ENCODE data around the gene UROC1.

Gene UROC1

DNA sequence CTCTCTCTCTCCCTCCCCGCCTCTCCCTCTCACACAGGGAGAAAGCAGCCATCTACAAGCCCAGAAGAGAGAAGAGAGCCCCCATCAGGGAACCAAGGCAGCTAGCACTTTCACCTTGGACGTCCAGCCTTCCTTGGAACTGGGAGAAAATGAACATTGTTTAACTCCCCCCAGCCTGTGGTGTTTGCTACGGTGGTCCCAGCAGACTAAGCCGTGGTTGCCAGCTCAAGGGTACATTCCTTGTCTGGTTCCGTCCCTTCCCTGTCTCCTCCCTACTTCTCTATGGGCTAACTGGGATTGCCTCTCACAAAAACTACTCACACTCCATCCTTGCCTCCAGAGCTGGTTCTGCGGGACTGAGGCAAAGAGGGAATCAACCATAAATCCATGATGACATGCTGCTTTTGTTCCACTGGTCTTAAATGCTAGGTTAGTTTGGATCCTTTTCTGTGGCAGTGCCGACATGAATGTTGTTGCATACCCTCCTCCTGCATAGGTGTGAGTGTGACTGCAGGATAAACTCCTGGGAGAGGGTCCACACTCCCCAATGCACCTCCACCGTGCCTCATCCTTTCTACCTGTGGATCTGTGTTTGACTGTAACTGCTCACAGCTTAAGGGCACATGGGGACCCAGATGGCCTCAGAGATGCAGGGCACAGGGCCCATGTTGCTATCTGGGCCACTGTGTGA is 29.1 kb upstream of the UROC1 start:
- Histone ChIP-seq H3K27ac (ENCODE audit: low read depth in 2 of 2, low read length in 2 of 2) (no peak overlapping the region), H3K4me3 (ENCODE audit: low read length in 2 of 2) (no peak overlapping the region), H3K27me3 (ENCODE audit: control insufficient read depth in 2 of 2, insufficient read depth in 2 of 2, low read length in 2 of 2) (no peaks in the 10 kb centered on the region), H3K9ac (ENCODE audit: low read depth in 1 of 2, low read length in 2 of 2) (no peak overlapping the region), H3K9me3 (ENCODE audit: control insufficient read depth in 2 of 2, low read length in 2 of 2) (no peaks in the 10 kb centered on the region), H3K4me1 (ENCODE audit: control insufficient read depth in 2 of 2, insufficient read depth in 2 of 2, low read length in 2 of 2) (no peaks in the 10 kb centered on the region), H3K36me3 (ENCODE audit: control insufficient read depth in 2 of 2, insufficient read depth in 2 of 2, low read length in 2 of 2) (no peaks in the 10 kb centered on the region)

DNA sequence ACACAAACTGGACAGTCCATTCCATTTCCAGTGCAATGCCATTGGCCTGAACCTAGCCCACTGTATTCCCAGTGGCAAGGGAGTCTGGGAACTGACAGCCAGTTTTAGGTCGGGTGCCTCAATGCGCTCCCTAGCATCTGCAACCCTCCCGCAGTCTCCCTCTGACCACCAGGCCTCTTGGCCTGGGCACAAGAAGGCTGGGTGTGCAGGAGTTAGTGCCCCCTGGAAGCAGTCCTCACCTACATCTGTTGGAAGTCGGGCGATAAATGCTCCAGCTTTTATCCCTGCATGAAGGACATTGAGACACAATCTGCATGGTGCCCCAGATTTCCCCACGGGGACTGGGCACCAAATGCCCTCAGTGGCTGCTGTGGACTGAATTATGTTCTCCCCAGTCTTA is 28.4 kb upstream of the UROC1 start:
- H3K9me3 ChIP-seq (ENCODE audit: control insufficient read depth in 2 of 2, low read length in 2 of 2): no peaks in the 10 kb centered on the region
- no peaks in the 10 kb centered on the region for H3K27me3 ChIP-seq (ENCODE audit: control insufficient read depth in 2 of 2, insufficient read depth in 2 of 2, low read length in 2 of 2)
- no peaks in the 10 kb centered on the region for H3K36me3 ChIP-seq (ENCODE audit: control insufficient read depth in 2 of 2, insufficient read depth in 2 of 2, low read length in 2 of 2)
- H3K27ac ChIP-seq (ENCODE audit: low read depth in 2 of 2, low read length in 2 of 2): no peak overlapping the region
- H3K4me3 ChIP-seq (ENCODE audit: low read length in 2 of 2): no peak overlapping the region
- H3K9ac ChIP-seq (ENCODE audit: low read depth in 1 of 2, low read length in 2 of 2): no peak overlapping the region
- no peaks in the 10 kb centered on the region for H3K4me1 ChIP-seq (ENCODE audit: control insufficient read depth in 2 of 2, insufficient read depth in 2 of 2, low read length in 2 of 2)

DNA sequence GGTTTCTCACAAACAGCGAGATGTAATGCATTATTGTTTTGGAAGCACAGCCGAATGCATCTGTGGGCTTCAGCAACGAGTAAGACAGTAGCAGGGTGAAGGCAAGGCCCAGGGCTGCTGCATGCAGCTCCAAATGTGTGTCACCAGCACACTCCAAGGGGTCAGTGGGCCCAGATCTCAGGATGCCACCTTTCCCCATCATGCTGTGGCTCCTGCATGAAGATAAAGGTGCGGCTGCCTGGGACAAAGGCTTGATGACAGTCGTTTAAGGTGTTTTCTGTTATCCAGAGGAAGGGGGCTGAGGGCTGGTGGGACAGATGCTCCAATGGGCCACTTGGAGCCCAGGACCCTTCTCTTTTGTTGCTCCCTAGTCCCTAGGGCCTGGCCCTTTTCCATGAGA is 28.0 kb upstream of the UROC1 start:
- no peak overlapping the region for H3K4me3 ChIP-seq (ENCODE audit: low read length in 2 of 2)
- H3K9ac ChIP-seq (ENCODE audit: low read depth in 1 of 2, low read length in 2 of 2): no peak overlapping the region
- no peaks in the 10 kb centered on the region for H3K36me3 ChIP-seq (ENCODE audit: control insufficient read depth in 2 of 2, insufficient read depth in 2 of 2, low read length in 2 of 2)
- no peaks in the 10 kb centered on the region for H3K4me1 ChIP-seq (ENCODE audit: control insufficient read depth in 2 of 2, insufficient read depth in 2 of 2, low read length in 2 of 2)
- H3K9me3 ChIP-seq (ENCODE audit: control insufficient read depth in 2 of 2, low read length in 2 of 2): no peaks in the 10 kb centered on the region
- H3K27me3 ChIP-seq (ENCODE audit: control insufficient read depth in 2 of 2, insufficient read depth in 2 of 2, low read length in 2 of 2): no peaks in the 10 kb centered on the region
- no peak overlapping the region for H3K27ac ChIP-seq (ENCODE audit: low read depth in 2 of 2, low read length in 2 of 2)

DNA sequence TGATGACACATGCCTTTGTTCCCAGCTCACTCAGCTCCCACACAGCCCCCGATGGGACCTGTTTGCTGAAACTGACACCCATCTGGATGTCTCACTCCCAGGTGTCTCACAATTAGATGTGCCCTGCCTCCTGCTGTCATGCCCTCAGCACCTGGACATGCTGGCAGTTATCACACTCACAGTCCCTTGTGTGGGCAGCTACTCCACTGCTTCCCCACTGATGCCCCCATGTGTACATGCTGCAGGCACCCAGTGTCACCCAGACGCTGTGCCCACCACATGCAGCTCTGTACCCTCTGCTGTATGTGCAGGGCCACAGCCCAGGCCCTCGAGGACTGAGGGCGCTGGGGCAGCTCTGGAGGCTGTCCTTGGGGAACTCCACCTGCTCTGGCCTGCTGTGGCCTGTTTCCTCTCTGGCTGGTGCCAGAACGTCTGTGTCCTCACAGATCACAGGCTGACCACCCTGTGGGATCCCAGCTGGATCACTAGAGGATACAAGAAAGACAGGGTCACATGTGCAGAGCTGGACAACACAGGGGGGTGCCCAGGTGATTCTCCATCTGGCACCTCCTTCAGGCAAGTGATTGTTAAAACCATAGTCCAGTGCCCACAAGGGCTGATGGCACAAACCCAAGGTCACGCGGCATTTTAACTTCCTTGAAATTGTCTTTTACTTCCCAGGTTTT is 27.2 kb upstream of the UROC1 start:
- no peak overlapping the region for H3K4me3 ChIP-seq (ENCODE audit: low read length in 2 of 2)
- H3K36me3 ChIP-seq (ENCODE audit: control insufficient read depth in 2 of 2, insufficient read depth in 2 of 2, low read length in 2 of 2): no peaks in the 10 kb centered on the region
- no peaks in the 10 kb centered on the region for H3K9me3 ChIP-seq (ENCODE audit: control insufficient read depth in 2 of 2, low read length in 2 of 2)
- H3K4me1 ChIP-seq (ENCODE audit: control insufficient read depth in 2 of 2, insufficient read depth in 2 of 2, low read length in 2 of 2): no peaks in the 10 kb centered on the region
- H3K27ac ChIP-seq (ENCODE audit: low read depth in 2 of 2, low read length in 2 of 2): no peak overlapping the region
- no peak overlapping the region for H3K9ac ChIP-seq (ENCODE audit: low read depth in 1 of 2, low read length in 2 of 2)
- H3K27me3 ChIP-seq (ENCODE audit: control insufficient read depth in 2 of 2, insufficient read depth in 2 of 2, low read length in 2 of 2): no peaks in the 10 kb centered on the region

DNA sequence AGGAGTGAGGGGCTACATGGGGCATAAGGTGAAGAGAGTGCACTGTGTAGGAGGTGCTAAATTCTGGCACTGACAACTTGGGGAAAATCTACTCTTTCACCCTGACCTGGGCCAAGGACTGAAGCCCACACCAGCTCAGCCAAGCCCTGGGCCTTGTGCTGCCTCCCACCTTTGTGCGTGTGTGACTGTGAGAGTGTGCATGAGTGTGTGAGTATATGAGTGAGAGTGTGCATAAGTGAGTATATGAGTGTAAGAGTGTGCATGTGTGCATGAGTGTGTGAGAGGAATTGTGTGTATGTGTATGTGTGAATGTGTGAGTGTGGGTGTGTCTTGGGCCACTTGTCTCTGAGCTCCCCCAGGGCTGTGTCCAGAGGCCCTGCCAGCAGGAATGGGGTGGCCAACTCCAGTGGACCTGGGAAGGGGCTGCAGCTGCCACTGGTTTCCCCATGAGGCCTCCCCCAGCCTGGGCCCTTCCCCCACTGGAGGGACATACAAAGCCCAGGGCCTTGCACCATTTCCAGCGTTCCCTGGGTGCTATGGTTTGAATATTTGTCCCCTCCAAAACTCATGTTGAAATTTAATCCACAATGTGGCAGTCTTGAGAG is 26.0 kb upstream of the UROC1 start:
- Histone ChIP-seq H3K4me3 (ENCODE audit: low read length in 2 of 2) (no peak overlapping the region), H3K9ac (ENCODE audit: low read depth in 1 of 2, low read length in 2 of 2) (no peak overlapping the region), H3K4me1 (ENCODE audit: control insufficient read depth in 2 of 2, insufficient read depth in 2 of 2, low read length in 2 of 2) (no peaks in the 10 kb centered on the region), H3K36me3 (ENCODE audit: control insufficient read depth in 2 of 2, insufficient read depth in 2 of 2, low read length in 2 of 2) (no peaks in the 10 kb centered on the region), H3K27me3 (ENCODE audit: control insufficient read depth in 2 of 2, insufficient read depth in 2 of 2, low read length in 2 of 2) (no peaks in the 10 kb centered on the region), H3K9me3 (ENCODE audit: control insufficient read depth in 2 of 2, low read length in 2 of 2) (no peaks in the 10 kb centered on the region), H3K27ac (ENCODE audit: low read depth in 2 of 2, low read length in 2 of 2) (no peak overlapping the region)

DNA sequence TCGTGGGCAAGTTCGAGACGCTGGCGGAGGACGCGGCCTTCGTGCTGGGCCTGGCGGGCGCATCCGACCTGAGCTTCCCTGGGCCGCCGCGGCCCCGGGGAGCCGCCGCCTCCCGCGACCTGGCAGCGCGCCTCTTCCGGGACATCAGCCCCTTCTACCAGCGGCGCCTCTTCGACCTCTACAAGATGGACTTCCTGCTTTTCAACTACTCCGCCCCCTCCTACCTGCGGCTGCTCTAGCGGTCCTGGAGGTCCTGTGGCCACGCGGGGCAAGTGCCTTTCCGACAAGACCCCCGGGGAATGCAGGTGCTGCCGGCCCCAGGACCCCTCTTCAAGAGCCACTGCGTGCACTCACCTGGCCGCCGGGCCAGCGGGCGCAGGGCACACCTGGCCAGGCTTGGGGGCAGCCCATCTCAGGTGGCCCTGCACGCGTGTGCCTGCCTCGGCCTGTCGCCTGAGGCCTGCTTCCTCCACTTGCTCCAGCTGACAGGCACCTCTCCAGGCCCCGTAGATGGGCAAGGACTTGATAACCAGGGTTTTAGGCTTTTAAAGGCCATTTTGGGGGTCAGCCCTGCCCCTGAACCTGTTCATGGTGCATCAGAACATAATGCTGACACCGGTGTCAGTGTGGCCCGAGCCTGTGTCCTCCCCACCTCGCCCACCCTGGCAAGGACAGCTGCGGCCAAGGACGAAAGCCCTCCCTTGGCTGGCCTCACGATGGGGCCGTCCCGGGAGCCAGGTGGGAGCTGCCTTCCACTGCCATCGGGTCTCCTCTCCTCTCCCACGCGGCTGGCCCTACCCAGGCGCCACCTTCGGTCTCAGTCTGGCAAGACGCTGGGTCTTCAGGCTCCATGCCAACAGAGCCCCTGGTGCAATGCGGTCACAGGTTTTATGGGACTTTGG is 25.0 kb upstream of the UROC1 start:
- H3K36me3 ChIP-seq (ENCODE audit: control insufficient read depth in 2 of 2, insufficient read depth in 2 of 2, low read length in 2 of 2): no peaks in the 10 kb centered on the region
- no peak overlapping the region for H3K4me3 ChIP-seq (ENCODE audit: low read length in 2 of 2)
- peaks cover 0 to 3% of the 10 kb centered on the region in 2 donors for H3K4me1 ChIP-seq (ENCODE audit: control insufficient read depth in 2 of 2, insufficient read depth in 2 of 2, low read length in 2 of 2)
- no peak overlapping the region for H3K9ac ChIP-seq (ENCODE audit: low read depth in 1 of 2, low read length in 2 of 2)
- no peaks in the 10 kb centered on the region for H3K9me3 ChIP-seq (ENCODE audit: control insufficient read depth in 2 of 2, low read length in 2 of 2)
- no peak overlapping the region for H3K27ac ChIP-seq (ENCODE audit: low read depth in 2 of 2, low read length in 2 of 2)
- no peaks in the 10 kb centered on the region for H3K27me3 ChIP-seq (ENCODE audit: control insufficient read depth in 2 of 2, insufficient read depth in 2 of 2, low read length in 2 of 2)

DNA sequence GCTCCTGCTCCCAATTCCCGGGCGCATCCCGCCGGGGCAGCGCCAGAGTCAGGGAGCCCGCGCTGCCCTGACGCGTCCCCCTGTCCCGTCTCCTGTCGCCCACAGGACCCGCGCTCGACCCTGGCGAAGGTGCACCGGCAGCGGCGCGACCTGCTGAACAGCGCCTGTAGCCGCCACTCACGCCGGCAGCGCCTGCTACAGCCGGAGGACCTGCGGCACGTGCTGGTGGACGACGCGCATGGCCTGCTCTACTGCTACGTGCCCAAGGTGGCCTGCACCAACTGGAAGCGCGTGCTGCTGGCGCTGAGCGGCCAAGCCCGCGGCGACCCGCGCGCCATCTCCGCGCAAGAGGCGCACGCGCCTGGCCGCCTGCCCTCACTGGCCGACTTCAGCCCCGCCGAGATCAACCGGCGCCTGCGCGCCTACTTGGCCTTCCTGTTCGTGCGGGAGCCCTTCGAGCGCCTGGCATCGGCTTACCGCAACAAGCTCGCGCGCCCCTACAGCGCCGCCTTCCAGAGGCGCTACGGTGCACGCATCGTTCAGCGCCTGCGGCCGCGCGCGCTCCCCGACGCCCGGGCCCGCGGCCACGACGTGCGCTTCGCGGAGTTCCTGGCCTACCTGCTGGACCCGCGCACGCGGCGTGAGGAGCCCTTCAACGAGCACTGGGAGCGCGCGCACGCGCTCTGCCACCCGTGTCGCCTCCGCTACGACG is 24.2 kb upstream of the UROC1 start:
- H3K9ac ChIP-seq (ENCODE audit: low read depth in 1 of 2, low read length in 2 of 2): no peak overlapping the region
- no peaks in the 10 kb centered on the region for H3K9me3 ChIP-seq (ENCODE audit: control insufficient read depth in 2 of 2, low read length in 2 of 2)
- H3K4me3 ChIP-seq (ENCODE audit: low read length in 2 of 2): no peak overlapping the region
- peaks cover 0 to 3% of the 10 kb centered on the region in 2 donors for H3K4me1 ChIP-seq (ENCODE audit: control insufficient read depth in 2 of 2, insufficient read depth in 2 of 2, low read length in 2 of 2)
- no peaks in the 10 kb centered on the region for H3K27me3 ChIP-seq (ENCODE audit: control insufficient read depth in 2 of 2, insufficient read depth in 2 of 2, low read length in 2 of 2)
- no peaks in the 10 kb centered on the region for H3K36me3 ChIP-seq (ENCODE audit: control insufficient read depth in 2 of 2, insufficient read depth in 2 of 2, low read length in 2 of 2)
- H3K27ac ChIP-seq (ENCODE audit: low read depth in 2 of 2, low read length in 2 of 2): no peak overlapping the region

DNA sequence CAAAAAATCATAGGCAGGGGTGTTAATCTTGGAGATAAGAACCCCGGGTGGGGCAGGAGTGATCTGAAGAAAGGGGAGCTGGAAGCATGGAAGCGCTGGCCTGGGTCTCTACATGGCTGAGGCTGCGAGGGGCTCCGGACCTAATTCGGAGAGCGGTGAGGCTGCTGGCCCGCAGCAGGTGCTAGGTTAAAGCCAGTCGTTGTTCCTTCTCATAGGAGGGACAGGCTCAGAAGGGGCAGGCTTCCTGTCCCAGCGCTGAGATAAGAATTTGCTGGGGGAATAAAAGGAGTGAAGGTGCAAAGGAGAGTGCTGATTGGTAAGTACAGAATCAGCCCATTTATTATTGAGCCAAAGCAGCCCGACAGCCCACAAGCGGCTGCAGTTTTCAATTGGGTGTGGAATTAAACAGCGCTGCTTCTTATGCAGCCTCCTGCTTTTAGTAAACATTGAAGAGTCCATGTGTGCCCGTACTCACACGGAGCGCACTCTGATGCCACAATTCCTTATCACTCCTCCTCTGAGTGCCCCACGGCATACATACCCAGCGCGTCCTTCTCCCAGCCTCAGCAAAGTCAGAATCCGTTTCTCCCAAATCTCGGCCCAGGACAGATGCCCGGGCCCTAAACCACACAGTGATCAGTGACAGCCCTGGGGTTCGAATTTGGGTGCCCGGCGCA is 23.5 kb upstream of the UROC1 start:
- H3K4me1 ChIP-seq (ENCODE audit: control insufficient read depth in 2 of 2, insufficient read depth in 2 of 2, low read length in 2 of 2): peaks cover 0 to 3% of the 10 kb centered on the region in 2 donors
- no peaks in the 10 kb centered on the region for H3K9me3 ChIP-seq (ENCODE audit: control insufficient read depth in 2 of 2, low read length in 2 of 2)
- no peak overlapping the region for H3K27ac ChIP-seq (ENCODE audit: low read depth in 2 of 2, low read length in 2 of 2)
- H3K9ac ChIP-seq (ENCODE audit: low read depth in 1 of 2, low read length in 2 of 2): peak overlapping the region in 1 of 2 donors; percentile 2
- no peak overlapping the region for H3K4me3 ChIP-seq (ENCODE audit: low read length in 2 of 2)
- no peaks in the 10 kb centered on the region for H3K36me3 ChIP-seq (ENCODE audit: control insufficient read depth in 2 of 2, insufficient read depth in 2 of 2, low read length in 2 of 2)
- H3K27me3 ChIP-seq (ENCODE audit: control insufficient read depth in 2 of 2, insufficient read depth in 2 of 2, low read length in 2 of 2): no peaks in the 10 kb centered on the region

DNA sequence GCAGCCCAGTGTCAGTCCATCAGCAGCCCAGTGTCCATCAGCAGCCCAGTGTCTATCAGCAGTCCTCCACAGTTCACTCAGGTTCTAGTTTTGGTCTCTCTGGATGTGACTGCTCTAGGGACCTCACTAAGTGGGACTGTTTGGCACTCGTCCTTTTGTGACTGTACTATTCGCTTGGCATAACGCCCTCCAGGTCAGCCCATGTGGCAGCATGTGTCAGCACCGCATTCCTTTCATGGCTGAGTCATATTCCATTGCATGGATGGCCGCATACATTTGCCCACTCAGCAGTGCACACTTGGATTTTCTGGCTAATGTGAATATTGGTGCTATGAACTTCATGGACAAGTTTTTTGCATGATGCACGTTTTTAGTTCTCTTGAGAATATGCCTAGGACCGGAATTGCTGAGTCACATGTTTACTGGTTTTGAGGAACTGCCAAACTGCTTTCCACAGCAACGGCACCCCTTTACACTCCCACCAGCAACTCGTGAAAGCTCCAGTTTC is 22.8 kb upstream of the UROC1 start:
- Histone ChIP-seq H3K9me3 (ENCODE audit: control insufficient read depth in 2 of 2, low read length in 2 of 2) (no peaks in the 10 kb centered on the region), H3K9ac (ENCODE audit: low read depth in 1 of 2, low read length in 2 of 2) (no peak overlapping the region), H3K4me3 (ENCODE audit: low read length in 2 of 2) (no peak overlapping the region), H3K27me3 (ENCODE audit: control insufficient read depth in 2 of 2, insufficient read depth in 2 of 2, low read length in 2 of 2) (no peaks in the 10 kb centered on the region), H3K27ac (ENCODE audit: low read depth in 2 of 2, low read length in 2 of 2) (no peak overlapping the region), H3K36me3 (ENCODE audit: control insufficient read depth in 2 of 2, insufficient read depth in 2 of 2, low read length in 2 of 2) (no peaks in the 10 kb centered on the region), H3K4me1 (ENCODE audit: control insufficient read depth in 2 of 2, insufficient read depth in 2 of 2, low read length in 2 of 2) (peaks cover 0 to 3% of the 10 kb centered on the region in 2 donors)

Data from mucosa of rectum (tissue), 2 donors.